OCI-LY1 (cell line): Measurements from ENCODE around the gene ADGRA3.

Experiments used
- EZH2 ChIP-seq: fragments of 200-600 bp; sonication (generic), shearing (Covaris generic); IDR thresholded peaks from 2 replicates; pipeline ENCODE4 v1.8.0; 2017; ENCODE audit warnings: borderline replicate concordance, mixed run types, mild to moderate bottlenecking, antibody characterized with exemption, low read length, moderate library complexity, mixed read lengths
- TF ChIP-seq, protein P1 (sequence below): fragments of 200-600 bp; sonication (generic), shearing (Covaris generic); IDR thresholded peaks from 2 replicates; pipeline ENCODE4 v1.5.1; 2017; ENCODE audit warnings: mild to moderate bottlenecking, antibody characterized with exemption, low read length, moderate library complexity, mixed read lengths

- TF ChIP-seq, protein P1, sequence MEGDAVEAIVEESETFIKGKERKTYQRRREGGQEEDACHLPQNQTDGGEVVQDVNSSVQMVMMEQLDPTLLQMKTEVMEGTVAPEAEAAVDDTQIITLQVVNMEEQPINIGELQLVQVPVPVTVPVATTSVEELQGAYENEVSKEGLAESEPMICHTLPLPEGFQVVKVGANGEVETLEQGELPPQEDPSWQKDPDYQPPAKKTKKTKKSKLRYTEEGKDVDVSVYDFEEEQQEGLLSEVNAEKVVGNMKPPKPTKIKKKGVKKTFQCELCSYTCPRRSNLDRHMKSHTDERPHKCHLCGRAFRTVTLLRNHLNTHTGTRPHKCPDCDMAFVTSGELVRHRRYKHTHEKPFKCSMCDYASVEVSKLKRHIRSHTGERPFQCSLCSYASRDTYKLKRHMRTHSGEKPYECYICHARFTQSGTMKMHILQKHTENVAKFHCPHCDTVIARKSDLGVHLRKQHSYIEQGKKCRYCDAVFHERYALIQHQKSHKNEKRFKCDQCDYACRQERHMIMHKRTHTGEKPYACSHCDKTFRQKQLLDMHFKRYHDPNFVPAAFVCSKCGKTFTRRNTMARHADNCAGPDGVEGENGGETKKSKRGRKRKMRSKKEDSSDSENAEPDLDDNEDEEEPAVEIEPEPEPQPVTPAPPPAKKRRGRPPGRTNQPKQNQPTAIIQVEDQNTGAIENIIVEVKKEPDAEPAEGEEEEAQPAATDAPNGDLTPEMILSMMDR, result no peak
- no peak for TF ChIP-seq EZH2
Observed at GRCh38 chr4:22532896-22533295, 17.0 kb upstream of the ADGRA3 start.
